Caco-2 (cell line): ENCODE measurements around the gene RHBDD1. TPM values are rescaled to one million over a fixed set of nuclear protein-coding genes. Genes with fewer than 3 reads are reported as not detected.

Experiments
- BruUV-seq: library from RNA; stranded (reverse); fragments of 400-500 nt; replicated peaks from 2 replicates; lab custom pipeline; 2021; lab: Mats Ljungman, UMichigan
- CTCF ChIA-PET: fragments of 300-600 bp; sonication (Branson Sonifier 250); formaldehyde crosslinking; loops from one replicate; lab custom pipeline; 2022; ENCODE audit warnings: antibody characterized with exemption; lab: Charles Lee
- POLR2A ChIA-PET: fragments of 300-600 bp; sonication (Branson Sonifier 250); formaldehyde crosslinking; loops from one replicate; lab custom pipeline; 2022; ENCODE audit warnings: antibody characterized with exemption; lab: Charles Lee
- DNase-seq, 2 experiments: peaks; one replicate each; pipeline versions ENCODE4 v3.0.0 to v3.0.0-alpha.2; 2020 to 2022
- H3K27me3 ChIP-seq: replicated peaks from 2 replicates; pipeline ENCODE4 v1.6.0; 2011; ENCODE audit warnings: low read length; ENCODE audit not compliant: control insufficient read depth, insufficient read depth
- H3K36me3 ChIP-seq: 2 replicates; pipeline ENCODE4 v1.5.1; 2011; ENCODE audit warnings: low read length; ENCODE audit not compliant: control insufficient read depth, insufficient read depth
- H3K4me1 ChIP-seq: fragments of 250-450 bp; sonication (Bioruptor Pico); 2 replicates; pipeline ENCODE4 v1.5.1; 2020; ENCODE audit warnings: mild to moderate bottlenecking
- H3K4me3 ChIP-seq: 2 replicates; pipeline ENCODE4 v1.5.1; 2011; ENCODE audit warnings: low read depth, mild to moderate bottlenecking, control low read depth, low read length
- H3K9me3 ChIP-seq: fragments of 250-450 bp; sonication (Bioruptor Pico); 2 replicates; pipeline ENCODE4 v1.5.1; 2020; ENCODE audit warnings: mild to moderate bottlenecking, moderate library complexity
- H3K27ac Mint-ChIP-seq: one replicate; pipeline ENCODE4 v1.8.0; 2022; ENCODE audit warnings: mixed read lengths; ENCODE audit not compliant: unreplicated experiment
- H3K27me3 Mint-ChIP-seq: one replicate; pipeline ENCODE4 v1.8.0; 2022; ENCODE audit warnings: mixed read lengths; ENCODE audit not compliant: insufficient read depth, unreplicated experiment
- H3K36me3 Mint-ChIP-seq: one replicate; pipeline ENCODE4 v1.8.0; 2022; ENCODE audit warnings: mild to moderate bottlenecking, mixed read lengths; ENCODE audit not compliant: insufficient read depth, unreplicated experiment
- H3K4me1 Mint-ChIP-seq: one replicate; pipeline ENCODE4 v1.8.0; 2022; ENCODE audit warnings: low read depth, mixed read lengths; ENCODE audit not compliant: unreplicated experiment
- H3K4me3 Mint-ChIP-seq: one replicate; pipeline ENCODE4 v1.8.0; 2022; ENCODE audit warnings: mild to moderate bottlenecking, moderate library complexity, mixed read lengths; ENCODE audit not compliant: unreplicated experiment
- H3K9me3 Mint-ChIP-seq: one replicate; pipeline ENCODE4 v1.8.0; 2022; ENCODE audit warnings: mixed read lengths; ENCODE audit not compliant: unreplicated experiment
- intact Hi-C: fragments of 100-400 bp; cut with micrococcal nuclease; formaldehyde crosslinking; loops from one replicate; pipeline ENCODE4 v1.10.0; 2022; ENCODE audit not compliant: unreplicated experiment
- total RNA-seq: library from RNA; stranded (reverse); gene quantifications from 2 replicates; pipeline ENCODE4 v1.2.3, GENCODE V29; 2022
- TF ChIP-seq, protein P1 (sequence below), 2 experiments: fragments of 200-600 bp in 1 of 2; IDR thresholded peaks; 1 replicate in 1 of 2; 2 replicates in 1 of 2; pipeline versions ENCODE4 v1.5.1 to v1.8.0; 2011 to 2022; ENCODE audit warnings: antibody characterized with exemption in 1 of 2, control low read depth in 1 of 2, inconsistent platforms in 1 of 2, low read depth in 1 of 2, low read length in 1 of 2, mild to moderate bottlenecking in 1 of 2, moderate library complexity in 1 of 2; ENCODE audit not compliant: insufficient read depth in 1 of 2, severe bottlenecking in 1 of 2, unreplicated experiment in 1 of 2

Gene RHBDD1
- total RNA-seq, 1 experiment from 2014 or later: 14.3 TPM

DNA sequence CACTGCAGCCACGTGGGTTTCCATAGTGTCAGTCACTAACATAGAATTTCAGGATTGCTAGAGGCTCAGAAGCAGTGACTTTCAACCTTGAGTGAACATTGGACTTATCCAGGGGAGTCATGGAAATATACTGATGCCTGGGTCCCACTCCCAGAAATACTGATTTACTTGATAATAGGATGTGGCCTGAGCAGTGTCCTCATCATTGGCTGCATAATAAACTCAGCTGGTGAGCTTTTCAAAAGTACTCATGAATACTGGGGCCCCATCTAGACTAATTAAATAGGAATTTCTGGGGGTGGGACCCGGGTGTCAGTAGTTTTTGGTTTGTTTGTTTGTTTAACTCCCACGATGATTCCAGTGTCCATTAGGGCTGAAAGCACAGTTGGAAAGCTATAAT lies 186.8 kb downstream of the RHBDD1 start:
- no peaks in the 10 kb centered on the region for H3K9me3 ChIP-seq
- no peaks in the 10 kb centered on the region for H3K4me1 Mint-ChIP-seq

DNA sequence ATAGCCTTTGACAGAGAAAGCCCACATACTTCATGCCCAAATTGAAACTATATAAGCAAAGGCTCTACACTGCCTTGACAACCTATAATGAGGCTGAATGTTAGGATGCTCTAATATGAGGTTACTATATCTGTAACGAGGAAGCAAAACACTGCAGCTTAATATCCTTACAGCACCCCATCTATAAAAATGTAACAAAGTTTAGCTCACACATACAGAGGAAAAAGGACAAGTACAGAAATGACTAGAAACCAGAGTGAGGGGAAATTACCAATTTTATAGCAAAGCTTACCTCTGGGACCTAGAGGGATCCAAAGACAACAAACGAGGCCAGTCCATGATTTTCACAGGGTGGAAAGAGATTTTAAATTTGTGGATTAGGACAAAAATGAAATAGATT lies 189.7 kb downstream of the RHBDD1 start:
- no peaks in the 10 kb centered on the region for H3K9me3 ChIP-seq
- no TSS peak for BruUV-seq
- no peak for DNase-seq
- H3K27me3 Mint-ChIP-seq: no peaks in the 10 kb centered on the region
- TF ChIP-seq, protein P1, sequence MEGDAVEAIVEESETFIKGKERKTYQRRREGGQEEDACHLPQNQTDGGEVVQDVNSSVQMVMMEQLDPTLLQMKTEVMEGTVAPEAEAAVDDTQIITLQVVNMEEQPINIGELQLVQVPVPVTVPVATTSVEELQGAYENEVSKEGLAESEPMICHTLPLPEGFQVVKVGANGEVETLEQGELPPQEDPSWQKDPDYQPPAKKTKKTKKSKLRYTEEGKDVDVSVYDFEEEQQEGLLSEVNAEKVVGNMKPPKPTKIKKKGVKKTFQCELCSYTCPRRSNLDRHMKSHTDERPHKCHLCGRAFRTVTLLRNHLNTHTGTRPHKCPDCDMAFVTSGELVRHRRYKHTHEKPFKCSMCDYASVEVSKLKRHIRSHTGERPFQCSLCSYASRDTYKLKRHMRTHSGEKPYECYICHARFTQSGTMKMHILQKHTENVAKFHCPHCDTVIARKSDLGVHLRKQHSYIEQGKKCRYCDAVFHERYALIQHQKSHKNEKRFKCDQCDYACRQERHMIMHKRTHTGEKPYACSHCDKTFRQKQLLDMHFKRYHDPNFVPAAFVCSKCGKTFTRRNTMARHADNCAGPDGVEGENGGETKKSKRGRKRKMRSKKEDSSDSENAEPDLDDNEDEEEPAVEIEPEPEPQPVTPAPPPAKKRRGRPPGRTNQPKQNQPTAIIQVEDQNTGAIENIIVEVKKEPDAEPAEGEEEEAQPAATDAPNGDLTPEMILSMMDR (IDR thresholded peaks at IDR 0.05; ENCODE audit: insufficient read depth in 1 of 2, low read depth in 1 of 2, low read length in 1 of 2, severe bottlenecking in 1 of 2, unreplicated experiment in 1 of 2): no peak
- H3K36me3 Mint-ChIP-seq: no peaks in the 10 kb centered on the region
- ChIA-PET POLR2A (no interaction called here), CTCF (no interaction called here)
- H3K4me1 Mint-ChIP-seq: no peaks in the 10 kb centered on the region
- no peak overlapping the region for H3K4me3 Mint-ChIP-seq
- H3K4me3 ChIP-seq: no peak overlapping the region
- no peaks in the 10 kb centered on the region for H3K4me1 ChIP-seq
- no peak overlapping the region for H3K27ac Mint-ChIP-seq
- intact Hi-C loops: loop anchor here (5.0 kb wide), 1 partner anchor 1093 kb away; no protein-coding TSS in a partner anchor
- H3K36me3 ChIP-seq: no peaks in the 10 kb centered on the region
- H3K27me3 ChIP-seq: no peaks in the 10 kb centered on the region
- no peaks in the 10 kb centered on the region for H3K9me3 Mint-ChIP-seq

More for the DNA sequence above, 186.8 kb downstream of the RHBDD1 start:
- intact Hi-C loops: no loop called here
- TF ChIP-seq, protein P1 (IDR thresholded peaks at IDR 0.05; ENCODE audit: insufficient read depth in 1 of 2, low read depth in 1 of 2, low read length in 1 of 2, severe bottlenecking in 1 of 2, unreplicated experiment in 1 of 2): no peak
- Mint-ChIP-seq H3K27ac (no peak overlapping the region), H3K4me3 (no peak overlapping the region), H3K9me3 (no peaks in the 10 kb centered on the region), H3K27me3 (no peaks in the 10 kb centered on the region), H3K36me3 (no peaks in the 10 kb centered on the region)
- CTCF ChIA-PET: no interaction called here
- Histone ChIP-seq H3K27me3 (no peaks in the 10 kb centered on the region), H3K36me3 (no peaks in the 10 kb centered on the region), H3K4me3 (no peak overlapping the region), H3K4me1 (no peaks in the 10 kb centered on the region)
- POLR2A ChIA-PET: no interaction called here
- no TSS peak for BruUV-seq
- DNase-seq: no peak

DNA sequence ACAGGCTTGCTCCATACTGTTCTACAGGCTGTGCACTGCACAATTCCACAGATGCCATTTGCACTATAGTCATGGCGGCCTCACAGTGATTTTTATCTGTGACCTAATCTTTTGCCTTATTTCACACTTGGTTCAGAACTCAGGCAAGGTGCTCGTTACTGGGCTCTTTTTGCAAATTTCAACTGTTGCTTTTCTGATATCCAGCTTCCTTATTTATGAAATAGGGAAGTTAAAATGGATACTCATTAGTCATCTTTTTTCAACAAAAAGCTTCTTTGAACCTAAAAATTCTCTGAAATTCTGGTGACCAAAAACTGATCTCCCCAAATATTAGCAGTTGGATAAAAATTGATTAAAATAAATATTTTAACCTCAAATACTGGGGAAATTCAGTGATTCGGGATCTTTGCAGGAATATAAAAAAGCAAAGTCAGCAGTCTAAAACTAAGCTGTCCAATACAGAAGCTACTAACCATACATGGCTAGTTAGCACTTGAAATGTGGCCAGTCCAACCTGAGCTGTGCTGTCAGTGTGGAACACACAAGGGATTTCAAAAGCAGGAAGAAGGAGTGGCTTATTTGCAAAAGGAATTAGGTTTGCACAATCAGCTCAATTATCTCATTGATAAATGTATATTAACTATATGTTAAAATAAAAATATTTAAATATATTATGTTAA lies 193.7 kb downstream of the RHBDD1 start:
- Histone ChIP-seq H3K4me3 (no peak overlapping the region), H3K4me1 (no peaks in the 10 kb centered on the region), H3K9me3 (no peaks in the 10 kb centered on the region), H3K36me3 (no peaks in the 10 kb centered on the region), H3K27me3 (no peaks in the 10 kb centered on the region)
- H3K27ac Mint-ChIP-seq: no peak overlapping the region
- POLR2A ChIA-PET: no interaction called here
- DNase-seq: no peak
- no peaks in the 10 kb centered on the region for H3K36me3 Mint-ChIP-seq
- no peaks in the 10 kb centered on the region for H3K9me3 Mint-ChIP-seq
- CTCF ChIA-PET: no interaction called here
- H3K27me3 Mint-ChIP-seq: no peaks in the 10 kb centered on the region
- no TSS peak for BruUV-seq
- intact Hi-C loops: loop anchor here (5.0 to 10.0 kb wide), 2 partner anchors 205 to 1097 kb away; no protein-coding TSS in a partner anchor
- H3K4me3 Mint-ChIP-seq: no peak overlapping the region
- H3K4me1 Mint-ChIP-seq: no peaks in the 10 kb centered on the region
- TF ChIP-seq, protein P1 (IDR thresholded peaks at IDR 0.05; ENCODE audit: insufficient read depth in 1 of 2, low read depth in 1 of 2, low read length in 1 of 2, severe bottlenecking in 1 of 2, unreplicated experiment in 1 of 2): no peak
